ENCODE data around the gene MED9. TPM values are rescaled to one million over a fixed set of nuclear protein-coding genes. Genes with fewer than 3 reads are reported as not detected.

Gene MED9
- total and polyA plus RNA-seq, 2 donors (not counting 1 experiment from before 2014, with no cell fraction given), result 10.5 to 11.7 TPM

DNA sequence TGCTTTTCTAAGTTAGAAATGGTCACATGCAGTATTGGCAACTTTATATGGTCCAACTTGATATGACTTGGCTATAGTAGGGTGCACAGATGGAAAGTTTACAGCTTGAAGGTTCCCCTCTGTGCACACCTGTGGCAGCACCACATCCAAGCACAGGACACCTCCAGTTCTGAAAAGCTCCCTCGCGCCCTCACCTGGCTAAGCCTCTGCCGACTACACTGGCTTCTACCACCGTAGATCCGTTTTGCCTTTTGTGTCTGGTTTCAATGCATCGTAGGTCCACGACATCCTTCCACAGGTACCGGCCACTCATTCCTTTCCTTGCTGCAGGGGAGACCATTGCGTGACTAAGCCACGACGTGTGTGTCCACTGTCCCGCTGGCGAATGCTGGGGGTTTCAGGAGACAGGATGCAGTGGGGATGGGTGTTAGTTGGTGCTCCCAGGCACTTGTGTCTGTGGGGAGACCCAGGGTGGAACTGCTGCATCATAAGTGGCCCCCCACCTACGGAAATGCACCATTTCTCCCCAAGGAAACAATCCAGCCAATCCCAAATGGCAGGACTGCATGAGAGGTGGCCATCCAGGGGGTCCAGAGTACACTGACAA, 24.3 kb downstream of the MED9 start:
- no peak overlapping the region for H3K27ac ChIP-seq (ENCODE audit: insufficient read depth, low read length)
- H3K27me3 ChIP-seq (ENCODE audit: control insufficient read depth, insufficient read depth, low read length), result peaks cover 3% of the 10 kb centered on the region
- DNase-seq (ENCODE audit: low read depth in 2 of 2), result no peak
- TF ChIP-seq EZH2 (IDR thresholded peaks at IDR 0.05; ENCODE audit: low read length, missing control alignments), result no peak
- TF ChIP-seq, protein P1, sequence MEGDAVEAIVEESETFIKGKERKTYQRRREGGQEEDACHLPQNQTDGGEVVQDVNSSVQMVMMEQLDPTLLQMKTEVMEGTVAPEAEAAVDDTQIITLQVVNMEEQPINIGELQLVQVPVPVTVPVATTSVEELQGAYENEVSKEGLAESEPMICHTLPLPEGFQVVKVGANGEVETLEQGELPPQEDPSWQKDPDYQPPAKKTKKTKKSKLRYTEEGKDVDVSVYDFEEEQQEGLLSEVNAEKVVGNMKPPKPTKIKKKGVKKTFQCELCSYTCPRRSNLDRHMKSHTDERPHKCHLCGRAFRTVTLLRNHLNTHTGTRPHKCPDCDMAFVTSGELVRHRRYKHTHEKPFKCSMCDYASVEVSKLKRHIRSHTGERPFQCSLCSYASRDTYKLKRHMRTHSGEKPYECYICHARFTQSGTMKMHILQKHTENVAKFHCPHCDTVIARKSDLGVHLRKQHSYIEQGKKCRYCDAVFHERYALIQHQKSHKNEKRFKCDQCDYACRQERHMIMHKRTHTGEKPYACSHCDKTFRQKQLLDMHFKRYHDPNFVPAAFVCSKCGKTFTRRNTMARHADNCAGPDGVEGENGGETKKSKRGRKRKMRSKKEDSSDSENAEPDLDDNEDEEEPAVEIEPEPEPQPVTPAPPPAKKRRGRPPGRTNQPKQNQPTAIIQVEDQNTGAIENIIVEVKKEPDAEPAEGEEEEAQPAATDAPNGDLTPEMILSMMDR (conservative IDR thresholded peaks at IDR 0.05 in 1 of 2, IDR thresholded peaks at IDR 0.05 in 1 of 2; ENCODE audit: low read depth in 1 of 2, low read length in 2 of 2), result peak in 1 of 2 donors; percentile 34
- H3K79me2 ChIP-seq (ENCODE audit: control insufficient read depth, insufficient read depth, low read length), result no peaks in the 10 kb centered on the region
- H3K4me1 ChIP-seq (ENCODE audit: control insufficient read depth, extremely low read depth, insufficient read depth, low read length), result peaks cover 2% of the 10 kb centered on the region
- no peaks in the 10 kb centered on the region for H3K9me3 ChIP-seq (ENCODE audit: control insufficient read depth, insufficient read depth, low read depth, low read length)
- H3K4me3 ChIP-seq (replicated peaks in 1 of 4; ENCODE audit: control extremely low read depth in 1 of 4, insufficient read depth in 1 of 4, low read depth in 3 of 4, low read length in 4 of 4), result no peak overlapping the region
- no peak overlapping the region for H3K4me2 ChIP-seq (ENCODE audit: extremely low read depth, insufficient read depth, low read length)
- H3K36me3 ChIP-seq (ENCODE audit: control insufficient read depth, insufficient read depth, low read length), result no peaks in the 10 kb centered on the region
- no peak overlapping the region for H2AFZ ChIP-seq (ENCODE audit: low read length)
- no peaks in the 10 kb centered on the region for H4K20me1 ChIP-seq (ENCODE audit: control insufficient read depth, extremely low read depth, insufficient read depth, low read length)
- no peak overlapping the region for H3K9ac ChIP-seq (ENCODE audit: insufficient read depth, low read length)

DNA sequence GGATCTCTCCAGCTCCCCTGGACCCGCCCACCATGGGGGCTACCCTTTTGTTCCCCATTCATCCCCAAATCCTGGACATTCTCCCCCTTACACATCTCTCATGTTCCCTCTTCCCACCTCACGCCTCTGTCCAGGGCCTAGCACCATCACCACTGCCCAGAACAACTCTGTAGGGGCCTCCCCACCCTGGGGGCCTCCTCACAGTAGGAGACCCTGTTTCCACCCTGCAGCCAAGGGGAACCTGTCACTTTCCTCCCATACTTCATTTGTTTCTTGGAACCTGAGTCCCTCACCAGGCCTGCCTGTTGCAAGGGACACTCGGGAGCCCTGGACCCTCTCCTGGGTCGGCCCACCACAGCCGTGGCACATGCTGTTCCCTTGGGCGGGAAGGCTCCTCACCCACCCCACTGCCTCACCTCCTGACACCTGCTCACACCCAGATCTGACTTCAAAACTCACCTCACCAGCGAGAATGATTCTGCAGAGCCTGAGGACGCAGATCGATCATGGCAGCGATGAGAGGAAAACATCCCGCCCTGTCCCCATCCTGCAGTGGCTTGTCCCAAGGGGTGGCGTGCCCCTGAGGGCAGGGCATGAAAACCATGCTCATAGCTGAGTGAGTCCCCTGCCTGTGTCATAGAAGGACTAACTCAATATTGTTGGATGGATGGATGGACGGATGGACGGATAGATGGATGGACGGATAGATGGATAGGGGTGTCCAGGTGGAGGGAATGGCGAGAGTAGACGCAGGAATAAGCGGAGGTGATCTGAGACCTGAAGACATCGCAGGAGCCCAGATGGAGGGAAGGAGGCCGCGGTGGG, 26.2 kb downstream of the MED9 start:
- Histone ChIP-seq H3K9ac (ENCODE audit: insufficient read depth, low read length) (no peak overlapping the region), H3K36me3 (ENCODE audit: control insufficient read depth, insufficient read depth, low read length) (no peaks in the 10 kb centered on the region), H4K20me1 (ENCODE audit: control insufficient read depth, extremely low read depth, insufficient read depth, low read length) (no peaks in the 10 kb centered on the region), H3K9me3 (ENCODE audit: control insufficient read depth, insufficient read depth, low read depth, low read length) (no peaks in the 10 kb centered on the region), H3K4me1 (ENCODE audit: control insufficient read depth, extremely low read depth, insufficient read depth, low read length) (no peaks in the 10 kb centered on the region), H3K4me2 (ENCODE audit: extremely low read depth, insufficient read depth, low read length) (no peak overlapping the region), H3K4me3 (replicated peaks in 1 of 4; ENCODE audit: control extremely low read depth in 1 of 4, insufficient read depth in 1 of 4, low read depth in 3 of 4, low read length in 4 of 4) (no peak overlapping the region), H3K27ac (ENCODE audit: insufficient read depth, low read length) (no peak overlapping the region), H3K27me3 (ENCODE audit: control insufficient read depth, insufficient read depth, low read length) (peaks cover 3% of the 10 kb centered on the region), H3K79me2 (ENCODE audit: control insufficient read depth, insufficient read depth, low read length) (no peaks in the 10 kb centered on the region), H2AFZ (ENCODE audit: low read length) (no peak overlapping the region)
- TF ChIP-seq, protein P1 (conservative IDR thresholded peaks at IDR 0.05 in 1 of 2, IDR thresholded peaks at IDR 0.05 in 1 of 2; ENCODE audit: low read depth in 1 of 2, low read length in 2 of 2), result no peak
- no peak for TF ChIP-seq EZH2 (IDR thresholded peaks at IDR 0.05; ENCODE audit: low read length, missing control alignments)
- no peak for DNase-seq (ENCODE audit: low read depth in 2 of 2)

DNA sequence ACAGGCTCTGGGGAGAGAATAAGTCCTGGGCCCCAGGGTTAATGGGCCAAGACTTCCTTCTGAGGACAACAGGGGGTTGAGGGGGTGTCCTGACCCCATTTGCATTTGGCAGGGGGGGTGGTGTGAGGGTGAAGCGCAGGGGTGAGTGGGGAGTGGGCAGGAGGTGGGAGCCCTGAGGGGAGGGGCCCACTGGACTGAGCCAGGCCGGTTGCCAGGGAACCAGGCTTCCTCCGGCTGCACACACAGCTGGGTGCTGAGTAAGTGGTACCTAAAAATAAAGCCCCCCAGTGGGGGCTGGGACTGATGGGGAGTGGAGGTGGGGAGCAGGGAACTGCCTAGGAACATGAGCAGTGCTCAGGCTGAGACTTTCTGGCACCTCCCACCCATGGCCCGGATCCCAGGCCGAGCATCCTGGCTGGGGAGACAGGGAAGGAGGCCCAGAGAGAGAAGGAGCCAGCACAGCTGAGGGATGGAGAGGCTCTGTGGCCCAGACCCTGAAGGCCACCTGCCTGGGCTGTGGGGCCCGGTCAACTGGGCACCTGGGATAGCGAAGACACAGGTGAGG, 26.8 kb downstream of the MED9 start:
- H3K27me3 ChIP-seq (ENCODE audit: control insufficient read depth, insufficient read depth, low read length), result peaks cover 3% of the 10 kb centered on the region
- no peaks in the 10 kb centered on the region for H3K9me3 ChIP-seq (ENCODE audit: control insufficient read depth, insufficient read depth, low read depth, low read length)
- no peaks in the 10 kb centered on the region for H3K79me2 ChIP-seq (ENCODE audit: control insufficient read depth, insufficient read depth, low read length)
- H3K4me3 ChIP-seq (replicated peaks in 1 of 4; ENCODE audit: control extremely low read depth in 1 of 4, insufficient read depth in 1 of 4, low read depth in 3 of 4, low read length in 4 of 4), result no peak overlapping the region
- DNase-seq (ENCODE audit: low read depth in 2 of 2), result no peak
- no peak overlapping the region for H2AFZ ChIP-seq (ENCODE audit: low read length)
- H4K20me1 ChIP-seq (ENCODE audit: control insufficient read depth, extremely low read depth, insufficient read depth, low read length), result no peaks in the 10 kb centered on the region
- H3K36me3 ChIP-seq (ENCODE audit: control insufficient read depth, insufficient read depth, low read length), result no peaks in the 10 kb centered on the region
- H3K4me1 ChIP-seq (ENCODE audit: control insufficient read depth, extremely low read depth, insufficient read depth, low read length), result no peaks in the 10 kb centered on the region
- TF ChIP-seq, protein P1 (conservative IDR thresholded peaks at IDR 0.05 in 1 of 2, IDR thresholded peaks at IDR 0.05 in 1 of 2; ENCODE audit: low read depth in 1 of 2, low read length in 2 of 2), result no peak
- no peak for TF ChIP-seq EZH2 (IDR thresholded peaks at IDR 0.05; ENCODE audit: low read length, missing control alignments)
- no peak overlapping the region for H3K4me2 ChIP-seq (ENCODE audit: extremely low read depth, insufficient read depth, low read length)
- H3K9ac ChIP-seq (ENCODE audit: insufficient read depth, low read length), result no peak overlapping the region
- H3K27ac ChIP-seq (ENCODE audit: insufficient read depth, low read length), result no peak overlapping the region

Data from fibroblast of lung (primary cell).